PC-3 (cell line): ENCODE results near the gene IFI30.

Experiments used
- EZH2phosphoT487 ChIP-seq: fragments of 300-600 bp; sonication (generic); IDR thresholded peaks from 2 replicates; pipeline ENCODE4 v1.6.1; 2018; ENCODE audit warnings: mild to moderate bottlenecking, antibody characterized with exemption, low read length, borderline replicate concordance
- TF ChIP-seq, protein P1 (sequence below): fragments of 300-600 bp; sonication (generic); conservative IDR thresholded peaks from 2 replicates; pipeline ENCODE4 v1.5.1; 2017; ENCODE audit warnings: antibody characterized with exemption, low read depth, mild to moderate bottlenecking, low read length

DNA sequence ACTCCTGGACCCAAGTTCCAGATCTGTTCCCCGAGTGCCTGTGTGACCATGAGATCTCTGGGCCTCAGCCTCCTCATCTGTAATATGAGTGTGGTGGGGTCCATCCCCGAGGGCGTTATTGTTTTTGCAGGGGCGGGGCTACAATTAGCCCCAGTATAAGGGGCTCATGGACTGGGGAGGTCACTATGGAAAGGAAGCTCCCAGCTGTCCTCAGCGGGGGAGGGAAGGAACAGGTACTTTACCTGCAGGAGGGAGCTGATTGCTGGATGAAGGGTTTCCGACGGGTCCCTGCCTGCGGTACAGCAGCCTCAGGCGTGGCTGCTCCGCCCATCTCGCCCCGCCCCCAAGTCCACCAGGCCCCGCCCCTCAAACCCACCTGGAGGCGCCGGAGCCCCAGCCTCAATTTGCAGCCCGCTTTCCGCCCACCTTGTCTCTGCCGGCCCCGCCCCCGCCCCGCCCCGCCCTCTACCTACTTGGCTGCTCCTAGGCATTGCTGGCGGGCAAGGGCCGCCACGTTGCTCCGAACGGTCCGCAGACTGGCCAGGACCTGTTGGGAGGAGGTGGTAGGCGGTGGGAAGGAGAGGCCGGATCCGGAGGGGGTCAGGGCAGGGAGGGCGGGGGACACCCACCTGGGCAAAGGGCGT lies 47.1 kb downstream of the IFI30 start:
- TF ChIP-seq, protein P1, sequence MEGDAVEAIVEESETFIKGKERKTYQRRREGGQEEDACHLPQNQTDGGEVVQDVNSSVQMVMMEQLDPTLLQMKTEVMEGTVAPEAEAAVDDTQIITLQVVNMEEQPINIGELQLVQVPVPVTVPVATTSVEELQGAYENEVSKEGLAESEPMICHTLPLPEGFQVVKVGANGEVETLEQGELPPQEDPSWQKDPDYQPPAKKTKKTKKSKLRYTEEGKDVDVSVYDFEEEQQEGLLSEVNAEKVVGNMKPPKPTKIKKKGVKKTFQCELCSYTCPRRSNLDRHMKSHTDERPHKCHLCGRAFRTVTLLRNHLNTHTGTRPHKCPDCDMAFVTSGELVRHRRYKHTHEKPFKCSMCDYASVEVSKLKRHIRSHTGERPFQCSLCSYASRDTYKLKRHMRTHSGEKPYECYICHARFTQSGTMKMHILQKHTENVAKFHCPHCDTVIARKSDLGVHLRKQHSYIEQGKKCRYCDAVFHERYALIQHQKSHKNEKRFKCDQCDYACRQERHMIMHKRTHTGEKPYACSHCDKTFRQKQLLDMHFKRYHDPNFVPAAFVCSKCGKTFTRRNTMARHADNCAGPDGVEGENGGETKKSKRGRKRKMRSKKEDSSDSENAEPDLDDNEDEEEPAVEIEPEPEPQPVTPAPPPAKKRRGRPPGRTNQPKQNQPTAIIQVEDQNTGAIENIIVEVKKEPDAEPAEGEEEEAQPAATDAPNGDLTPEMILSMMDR, result no peak
- TF ChIP-seq EZH2phosphoT487, result no peak
